ENCODE measurements around the gene UBFD1.
"Not testable (repeated sequence)": the region's sequence is repeated elsewhere in the genome, so short reads cannot be mapped to it uniquely, and the experiment has no call there.

UBFD1 gene

GRCh38 chr16:23570992-23571632, 13.6 kb downstream of the UBFD1 start:
- no peak for TF ChIP-seq ZNF274 (IDR thresholded peaks at IDR 0.05; ENCODE audit: low read depth, low read length)
- H3K4me3 ChIP-seq (ENCODE audit: low read length) = no peak overlapping the region

- no peak for TF ChIP-seq ZNF274 (IDR thresholded peaks at IDR 0.05; ENCODE audit: low read depth, low read length)
- H3K4me3 ChIP-seq (ENCODE audit: low read length) = no peak overlapping the region
Observed at GRCh38 chr16:23571895-23572294, 14.4 kb downstream of the UBFD1 start.

GRCh38 chr16:23572394-23572793, 14.9 kb downstream of the UBFD1 start:
- no peak overlapping the region for H3K4me3 ChIP-seq (ENCODE audit: low read length)
- TF ChIP-seq ZNF274 (IDR thresholded peaks at IDR 0.05; ENCODE audit: low read depth, low read length) = no peak

GRCh38 chr16:23573817-23574216, 16.3 kb downstream of the UBFD1 start:
- TF ChIP-seq ZNF274 (IDR thresholded peaks at IDR 0.05; ENCODE audit: low read depth, low read length) = no peak
- H3K4me3 ChIP-seq (ENCODE audit: low read length) = no peak overlapping the region

- no peak for TF ChIP-seq ZNF274 (IDR thresholded peaks at IDR 0.05; ENCODE audit: low read depth, low read length)
- no peak overlapping the region for H3K4me3 ChIP-seq (ENCODE audit: low read length)
Observed at GRCh38 chr16:23575834-23576233, 18.3 kb downstream of the UBFD1 start.

- TF ChIP-seq ZNF274 (IDR thresholded peaks at IDR 0.05; ENCODE audit: low read depth, low read length) = no peak
- H3K4me3 ChIP-seq (ENCODE audit: low read length) = no peak overlapping the region
Observed at GRCh38 chr16:23577493-23577892, 20.0 kb downstream of the UBFD1 start.

GRCh38 chr16:23578101-23578830, 20.7 kb downstream of the UBFD1 start:
- H3K4me3 ChIP-seq (ENCODE audit: low read length) = no peak overlapping the region
- TF ChIP-seq ZNF274 (IDR thresholded peaks at IDR 0.05; ENCODE audit: low read depth, low read length) = no peak

GRCh38 chr16:23579371-23579770, 21.8 kb downstream of the UBFD1 start:
- H3K4me3 ChIP-seq (ENCODE audit: low read length) = no peak overlapping the region
- TF ChIP-seq ZNF274 (IDR thresholded peaks at IDR 0.05; ENCODE audit: low read depth, low read length) = no peak

GRCh38 chr16:23580391-23580790, 22.9 kb downstream of the UBFD1 start:
- H3K4me3 ChIP-seq (ENCODE audit: low read length) = no peak overlapping the region
- TF ChIP-seq ZNF274 (IDR thresholded peaks at IDR 0.05; ENCODE audit: low read depth, low read length) = no peak

- H3K4me3 ChIP-seq (ENCODE audit: low read length) = no peak overlapping the region
- TF ChIP-seq ZNF274 (IDR thresholded peaks at IDR 0.05; ENCODE audit: low read depth, low read length) = no peak
Observed at GRCh38 chr16:23581764-23582163, 24.2 kb downstream of the UBFD1 start.

- not testable (repeated sequence) for H3K4me3 ChIP-seq (ENCODE audit: low read length)
Observed at GRCh38 chr16:23583271-23583670, 25.7 kb downstream of the UBFD1 start.

- H3K4me3 ChIP-seq (ENCODE audit: low read length) = no peak overlapping the region
- TF ChIP-seq ZNF274 (IDR thresholded peaks at IDR 0.05; ENCODE audit: low read depth, low read length) = no peak
Observed at GRCh38 chr16:23584186-23585076, 26.9 kb downstream of the UBFD1 start.

- no peak for TF ChIP-seq ZNF274 (IDR thresholded peaks at IDR 0.05; ENCODE audit: low read depth, low read length)
- H3K4me3 ChIP-seq (ENCODE audit: low read length) = no peak overlapping the region
Observed at GRCh38 chr16:23587726-23588125, 30.2 kb downstream of the UBFD1 start.

GRCh38 chr16:23590181-23590580, 32.7 kb downstream of the UBFD1 start:
- no peak for TF ChIP-seq ZNF274 (IDR thresholded peaks at IDR 0.05; ENCODE audit: low read depth, low read length)
- no peak overlapping the region for H3K4me3 ChIP-seq (ENCODE audit: low read length)

- TF ChIP-seq ZNF274 (IDR thresholded peaks at IDR 0.05; ENCODE audit: low read depth, low read length) = no peak
- no peak overlapping the region for H3K4me3 ChIP-seq (ENCODE audit: low read length)
Observed at GRCh38 chr16:23594186-23594585, 36.7 kb downstream of the UBFD1 start.
